ENCODE data around the gene NAB2. TPM values are rescaled to one million over a fixed set of nuclear protein-coding genes. Genes with fewer than 3 reads are reported as not detected.
A peak's percentile ranks its signal among the peaks of the same experiment; 100 is the strongest.

NAB2 gene
- total and polyA plus RNA-seq, 12 donors, result 9.5 to 20.2 (median 13.1) TPM

DNA sequence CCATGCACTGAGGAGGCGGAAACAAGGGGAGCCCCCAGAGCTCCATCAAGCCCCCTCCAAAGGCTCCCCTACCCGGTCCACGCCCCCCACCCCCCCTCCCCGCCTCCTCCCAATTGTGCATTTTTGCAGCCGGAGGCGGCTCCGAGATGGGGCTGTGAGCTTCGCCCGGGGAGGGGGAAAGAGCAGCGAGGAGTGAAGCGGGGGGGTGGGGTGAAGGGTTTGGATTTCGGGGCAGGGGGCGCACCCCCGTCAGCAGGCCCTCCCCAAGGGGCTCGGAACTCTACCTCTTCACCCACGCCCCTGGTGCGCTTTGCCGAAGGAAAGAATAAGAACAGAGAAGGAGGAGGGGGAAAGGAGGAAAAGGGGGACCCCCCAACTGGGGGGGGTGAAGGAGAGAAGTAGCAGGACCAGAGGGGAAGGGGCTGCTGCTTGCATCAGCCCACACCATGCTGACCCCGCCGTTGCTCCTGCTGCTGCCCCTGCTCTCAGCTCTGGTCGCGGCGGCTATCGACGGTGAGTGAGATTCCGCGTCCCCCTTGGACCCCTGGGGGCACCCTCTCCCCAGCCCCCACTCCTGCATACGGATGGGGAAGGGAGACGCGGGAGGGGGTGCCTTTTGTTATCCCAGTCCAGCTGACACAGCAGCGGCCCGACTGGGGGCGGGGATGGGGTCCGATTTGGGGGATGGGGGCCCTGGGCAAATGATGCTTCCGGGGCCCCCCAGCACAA lies 39.8 kb downstream of the NAB2 start:
- Histone ChIP-seq H3K4me3 (peak overlapping the region; percentile 60 to 99 (median 84)), H3K27ac (peak overlapping the region; percentile 71 to 100 (median 98)), H3K36me3 (no peaks in the 10 kb centered on the region), H3K27me3 (peaks cover 0 to 20% (median 0%) of the 10 kb centered on the region in 7 donors), H3K4me1 (peaks cover 11 to 65% (median 45%) of the 10 kb centered on the region in 9 donors), H3K9me3 (no peaks in the 10 kb centered on the region)
- intact Hi-C loops (cut with DNase I), result loop anchor here in 2 of 10 donors (5.0 kb wide), 2 partner anchors 44 to 114 kb away; no protein-coding TSS in a partner anchor
- TF ChIP-seq, protein P1, sequence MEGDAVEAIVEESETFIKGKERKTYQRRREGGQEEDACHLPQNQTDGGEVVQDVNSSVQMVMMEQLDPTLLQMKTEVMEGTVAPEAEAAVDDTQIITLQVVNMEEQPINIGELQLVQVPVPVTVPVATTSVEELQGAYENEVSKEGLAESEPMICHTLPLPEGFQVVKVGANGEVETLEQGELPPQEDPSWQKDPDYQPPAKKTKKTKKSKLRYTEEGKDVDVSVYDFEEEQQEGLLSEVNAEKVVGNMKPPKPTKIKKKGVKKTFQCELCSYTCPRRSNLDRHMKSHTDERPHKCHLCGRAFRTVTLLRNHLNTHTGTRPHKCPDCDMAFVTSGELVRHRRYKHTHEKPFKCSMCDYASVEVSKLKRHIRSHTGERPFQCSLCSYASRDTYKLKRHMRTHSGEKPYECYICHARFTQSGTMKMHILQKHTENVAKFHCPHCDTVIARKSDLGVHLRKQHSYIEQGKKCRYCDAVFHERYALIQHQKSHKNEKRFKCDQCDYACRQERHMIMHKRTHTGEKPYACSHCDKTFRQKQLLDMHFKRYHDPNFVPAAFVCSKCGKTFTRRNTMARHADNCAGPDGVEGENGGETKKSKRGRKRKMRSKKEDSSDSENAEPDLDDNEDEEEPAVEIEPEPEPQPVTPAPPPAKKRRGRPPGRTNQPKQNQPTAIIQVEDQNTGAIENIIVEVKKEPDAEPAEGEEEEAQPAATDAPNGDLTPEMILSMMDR (IDR thresholded peaks at IDR 0.05), result no peak
- DNase-seq, result no peak
- 3 to 6% methylated on average over 35 of the region's 35 CpGs for WGBS, 2 donors
- ATAC-seq, result peak in 2 of 8 donors; percentile 0 to 7

DNA sequence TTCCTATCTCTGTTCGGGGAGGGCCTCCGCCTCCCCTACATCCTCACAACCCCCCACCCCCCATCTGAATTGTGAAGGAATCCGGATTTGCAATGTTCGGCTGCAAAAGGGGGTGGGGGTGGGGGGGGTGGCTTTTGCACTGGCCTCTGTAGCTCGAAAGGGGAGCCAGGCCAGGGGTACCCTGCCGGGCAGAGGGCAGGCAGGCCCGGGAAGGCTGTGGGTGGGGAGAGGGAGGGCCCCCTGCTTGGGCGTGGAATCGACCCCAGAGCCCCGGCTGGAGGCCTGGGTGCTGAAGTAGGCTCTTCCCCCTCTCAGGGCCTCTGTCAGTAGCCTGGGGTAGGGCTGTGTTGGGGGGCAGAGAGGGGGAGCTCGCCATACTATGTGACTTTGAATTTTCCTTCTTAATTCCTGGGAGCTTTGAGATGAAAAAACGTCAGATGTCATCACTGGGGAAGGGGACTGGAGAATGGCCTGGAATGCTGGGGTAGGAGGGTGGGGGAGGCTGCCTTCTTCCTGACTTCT lies 40.5 kb downstream of the NAB2 start:
- Histone ChIP-seq H3K36me3 (no peaks in the 10 kb centered on the region), H3K27me3 (peaks cover 0 to 20% (median 0%) of the 10 kb centered on the region in 7 donors), H3K4me1 (peaks cover 15 to 72% (median 52%) of the 10 kb centered on the region in 9 donors), H3K9me3 (no peaks in the 10 kb centered on the region), H3K27ac (peak overlapping the region; percentile 71 to 100 (median 98)), H3K4me3 (peak overlapping the region; percentile 60 to 99 (median 84))
- WGBS, 2 donors, result 12 to 21% methylated on average over 12 of the region's 12 CpGs
- intact Hi-C loops (cut with DNase I), result loop anchor here in 2 of 10 donors (5.0 kb wide), 2 partner anchors 43 to 113 kb away; no protein-coding TSS in a partner anchor
- ATAC-seq, result no peak
- TF ChIP-seq, protein P1 (IDR thresholded peaks at IDR 0.05), result no peak
- no peak for DNase-seq

DNA sequence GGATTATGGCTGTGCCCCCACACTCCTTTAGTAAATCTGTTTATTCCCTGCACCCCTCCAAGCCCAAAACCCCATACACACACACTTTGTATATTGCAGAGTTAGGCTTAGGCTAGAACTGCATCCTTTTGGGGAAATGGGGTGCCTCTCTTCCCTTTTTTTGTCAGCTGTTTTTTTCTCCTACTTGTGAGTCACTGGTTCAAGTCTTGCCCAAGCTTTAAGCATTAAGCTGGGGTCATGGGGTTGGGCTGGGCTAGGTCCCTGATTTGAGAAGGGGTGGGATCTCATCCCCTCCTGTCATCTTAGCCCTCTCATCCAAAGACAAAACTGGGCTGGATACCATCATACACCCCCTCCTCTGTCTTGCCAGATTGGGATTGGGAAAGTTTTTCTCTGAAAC lies 41.0 kb downstream of the NAB2 start:
- DNase-seq (no peak), ATAC-seq (peak in 1 of 8 donors; percentile 28)
- Histone ChIP-seq H3K36me3 (no peaks in the 10 kb centered on the region), H3K4me3 (peak overlapping the region in 9 of 10 donors; percentile 65 to 99 (median 84)), H3K27ac (peak overlapping the region; percentile 71 to 100 (median 98)), H3K27me3 (peaks cover 0 to 20% (median 0%) of the 10 kb centered on the region in 7 donors), H3K4me1 (peaks cover 15 to 77% (median 58%) of the 10 kb centered on the region in 9 donors), H3K9me3 (no peaks in the 10 kb centered on the region)
- TF ChIP-seq, protein P1 (IDR thresholded peaks at IDR 0.05), result no peak
- intact Hi-C loops (cut with DNase I), result loop anchor here in 2 of 10 donors (5.0 kb wide), 2 partner anchors 42 to 112 kb away; no protein-coding TSS in a partner anchor

DNA sequence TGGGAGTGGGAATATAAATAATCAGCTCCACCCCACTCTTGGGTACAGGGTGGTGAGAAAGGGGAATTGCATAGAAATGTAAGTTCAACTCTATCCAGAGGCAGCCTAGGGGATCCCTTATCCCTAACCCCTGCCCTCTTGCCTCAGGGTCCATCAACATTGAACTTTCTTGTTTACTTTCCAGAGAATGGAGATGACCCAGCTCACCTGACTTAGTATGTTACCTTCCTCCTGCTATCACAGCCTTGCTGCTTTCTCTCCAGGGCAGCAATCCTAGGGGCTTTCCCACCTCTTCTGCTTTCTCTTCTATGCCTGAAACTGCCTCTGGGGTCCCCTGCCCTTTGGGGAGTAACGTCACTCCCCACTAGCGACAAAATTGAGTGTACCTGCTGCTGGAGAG lies 42.0 kb downstream of the NAB2 start:
- ATAC-seq, result no peak
- Histone ChIP-seq H3K9me3 (no peaks in the 10 kb centered on the region), H3K36me3 (peaks cover 0 to 6% (median 0%) of the 10 kb centered on the region in 9 donors), H3K27ac (peak overlapping the region in 9 of 10 donors; percentile 39 to 100 (median 99)), H3K27me3 (peaks cover 0 to 20% (median 0%) of the 10 kb centered on the region in 7 donors), H3K4me1 (peaks cover 20 to 88% (median 68%) of the 10 kb centered on the region in 9 donors), H3K4me3 (peak overlapping the region in 9 of 10 donors; percentile 18 to 99 (median 84))
- intact Hi-C loops (cut with DNase I), result no loop called here
- WGBS, 2 donors, result 65 to 68% methylated on average over 2 of the region's 2 CpGs
- TF ChIP-seq, protein P1 (IDR thresholded peaks at IDR 0.05), result no peak
- DNase-seq, result no peak

All from heart right ventricle (tissue), 16 donors.